Measurements from ENCODE around the gene HIF1A.
"Not testable (repeated sequence)": the region's sequence is repeated elsewhere in the genome, so short reads cannot be mapped to it uniquely, and the experiment has no call there.

HIF1A gene

GRCh38 chr14:61710853-61711817 is 15.8 kb downstream of the HIF1A start:
- DNase-seq = peak; percentile 53

- DNase-seq = no peak
Observed at GRCh38 chr14:61712137-61712536, 16.8 kb downstream of the HIF1A start.

- no peak for DNase-seq
Observed at GRCh38 chr14:61713724-61714437, 18.6 kb downstream of the HIF1A start.

- no peak for DNase-seq
Observed at GRCh38 chr14:61716956-61717355, 21.6 kb downstream of the HIF1A start.

GRCh38 chr14:61718039-61718438 is 22.7 kb downstream of the HIF1A start:
- DNase-seq = no peak

GRCh38 chr14:61719344-61720293 is 24.3 kb downstream of the HIF1A start:
- peak; percentile 72 for DNase-seq

GRCh38 chr14:61720294-61720661 is 25.0 kb downstream of the HIF1A start:
- peak; percentile 30 for DNase-seq

- DNase-seq = no peak
Observed at GRCh38 chr14:61720741-61721140, 25.4 kb downstream of the HIF1A start.

GRCh38 chr14:61724133-61724532 is 28.8 kb downstream of the HIF1A start:
- no peak for DNase-seq

GRCh38 chr14:61726778-61727658 is 31.7 kb downstream of the HIF1A start:
- no peak for DNase-seq

GRCh38 chr14:61730756-61731373 is 35.6 kb downstream of the HIF1A start:
- DNase-seq = peak; percentile 44

GRCh38 chr14:61733972-61734371 is 38.7 kb downstream of the HIF1A start:
- DNase-seq = no peak

GRCh38 chr14:61736751-61737150 is 41.4 kb downstream of the HIF1A start:
- no peak for DNase-seq

GRCh38 chr14:61737915-61738314 is 42.6 kb downstream of the HIF1A start:
- no peak for DNase-seq

- DNase-seq = no peak
Observed at GRCh38 chr14:61739133-61739532, 43.8 kb downstream of the HIF1A start.

- DNase-seq = no peak
Observed at GRCh38 chr14:61742371-61742770, 47.1 kb downstream of the HIF1A start.

GRCh38 chr14:61744238-61744637 is 48.9 kb downstream of the HIF1A start:
- no peak for DNase-seq

- DNase-seq = not testable (repeated sequence)
Observed at GRCh38 chr14:61746346-61746745, 51.0 kb downstream of the HIF1A start.

GRCh38 chr14:61746881-61747280 is 51.6 kb downstream of the HIF1A start:
- DNase-seq = no peak

- no peak for DNase-seq
Observed at GRCh38 chr14:61747342-61747741, 52.0 kb downstream of the HIF1A start.

GRCh38 chr14:61749264-61749663 is 54.0 kb downstream of the HIF1A start:
- no peak for DNase-seq
